SK-N-SH treated with all-trans-retinoic acid at 6 μM for 48 hours (cell line): ENCODE data around the gene DOCK11.

Experiments used
- ATAC-seq: fragments of 200-7000 bp; cut with Tn5 transposase; 3 replicates; pipeline ENCODE4 v1.9.1; 2020; ENCODE audit warnings: mild to moderate bottlenecking, moderate library complexity
- ARNTL ChIP-seq: fragments of 450-650 bp; formaldehyde crosslinking; IDR thresholded peaks from 2 replicates; pipeline ENCODE4 v1.5.0; 2020; ENCODE audit warnings: low read depth, mild to moderate bottlenecking, moderate library complexity, borderline replicate concordance
- BACH2 ChIP-seq: fragments of 250-450 bp; sonication (Bioruptor Pico); IDR thresholded peaks from 2 replicates; pipeline ENCODE4 v1.9.0; 2021; ENCODE audit warnings: mild to moderate bottlenecking, borderline replicate concordance
- CREB5 ChIP-seq: fragments of 250-450 bp; sonication (Bioruptor Pico); IDR thresholded peaks from 2 replicates; pipeline ENCODE4 v1.5.1; 2020; ENCODE audit warnings: low read depth, mild to moderate bottlenecking, moderate library complexity
- CSDC2 ChIP-seq: fragments of 250-450 bp; sonication (Bioruptor Pico); IDR thresholded peaks from 2 replicates; pipeline ENCODE4 v1.5.0; 2020; ENCODE audit warnings: mild to moderate bottlenecking, moderate library complexity
- CSRNP3 ChIP-seq: fragments of 250-450 bp; sonication (Bioruptor Pico); IDR thresholded peaks from 2 replicates; pipeline ENCODE4 v1.5.1; 2021; ENCODE audit warnings: mild to moderate bottlenecking, moderate library complexity
- ESRRG ChIP-seq: fragments of 250-450 bp; sonication (Bioruptor Pico); IDR thresholded peaks from 2 replicates; pipeline ENCODE4 v1.6.1; 2021; ENCODE audit warnings: mild to moderate bottlenecking
- GLIS3 ChIP-seq: fragments of 250-450 bp; sonication (Bioruptor Pico); IDR thresholded peaks from 2 replicates; pipeline ENCODE4 v1.5.0; 2020; ENCODE audit warnings: mild to moderate bottlenecking, moderate library complexity
- OSR1 ChIP-seq: fragments of 250-450 bp; sonication (Bioruptor Pico); IDR thresholded peaks from 2 replicates; pipeline ENCODE4 v1.8.0; 2022; ENCODE audit warnings: moderate library complexity, mild to moderate bottlenecking, inconsistent platforms
- PATZ1 ChIP-seq: fragments of 250-450 bp; sonication (Bioruptor Pico); IDR thresholded peaks from 2 replicates; pipeline ENCODE4 v1.8.0; 2020; ENCODE audit warnings: mild to moderate bottlenecking, moderate library complexity, borderline replicate concordance
- POU6F1 ChIP-seq: fragments of 250-450 bp; sonication (Bioruptor Pico); IDR thresholded peaks from 2 replicates; pipeline ENCODE4 v1.8.0; 2021; ENCODE audit warnings: low read depth, mild to moderate bottlenecking, moderate library complexity, borderline replicate concordance
- PPARA ChIP-seq: fragments of 250-450 bp; sonication (Bioruptor Pico); IDR thresholded peaks from 2 replicates; pipeline ENCODE4 v1.5.0; 2020; ENCODE audit warnings: mild to moderate bottlenecking, borderline replicate concordance
- RARB ChIP-seq: fragments of 250-450 bp; sonication (Bioruptor Pico); IDR thresholded peaks from 2 replicates; pipeline ENCODE4 v1.8.0; 2021; ENCODE audit warnings: mild to moderate bottlenecking, moderate library complexity
- SNAI2 ChIP-seq: fragments of 250-450 bp; sonication (Bioruptor Pico); IDR thresholded peaks from 2 replicates; pipeline ENCODE4 v1.5.0; 2020; ENCODE audit warnings: mild to moderate bottlenecking, moderate library complexity
- TCF4 ChIP-seq: fragments of 250-450 bp; sonication (Bioruptor Pico); IDR thresholded peaks from 2 replicates; pipeline ENCODE4 v1.8.0; 2021; ENCODE audit warnings: mild to moderate bottlenecking, moderate library complexity, borderline replicate concordance
- TOX ChIP-seq: fragments of 250-450 bp; sonication (Bioruptor Pico); IDR thresholded peaks from 2 replicates; pipeline ENCODE4 v1.8.0; 2021; ENCODE audit warnings: mild to moderate bottlenecking, moderate library complexity, borderline replicate concordance
- ZC3H10 ChIP-seq: fragments of 250-450 bp; sonication (Bioruptor Pico); IDR thresholded peaks from 2 replicates; pipeline ENCODE4 v1.5.1; 2021; ENCODE audit warnings: mild to moderate bottlenecking, moderate library complexity
- ZFP3 ChIP-seq: fragments of 250-450 bp; sonication (Bioruptor Pico); IDR thresholded peaks from 2 replicates; pipeline ENCODE4 v1.5.0; 2020; ENCODE audit warnings: mild to moderate bottlenecking, moderate library complexity
- ZFP30 ChIP-seq: fragments of 450-650 bp; formaldehyde crosslinking; IDR thresholded peaks from 2 replicates; pipeline ENCODE4 v1.5.0; 2022; ENCODE audit warnings: mild to moderate bottlenecking, moderate library complexity
- ZNF565 ChIP-seq: fragments of 450-650 bp; formaldehyde crosslinking; conservative IDR thresholded peaks from 2 replicates; pipeline ENCODE4 v1.5.0; 2020; ENCODE audit warnings: low read depth, mild to moderate bottlenecking, moderate library complexity
- ZNF70 ChIP-seq: fragments of 450-650 bp; formaldehyde crosslinking; IDR thresholded peaks from 2 replicates; pipeline ENCODE4 v1.5.0; 2020; ENCODE audit warnings: mild to moderate bottlenecking, moderate library complexity
- ZNF8 ChIP-seq: fragments of 450-650 bp; formaldehyde crosslinking; IDR thresholded peaks from 2 replicates; pipeline ENCODE4 v1.5.0; 2020; ENCODE audit warnings: mild to moderate bottlenecking, moderate library complexity

The DOCK11 gene

GRCh38 chrX:118615141-118615540 lies 119.5 kb downstream of the DOCK11 start (continued):
- TF ChIP-seq CREB5 (CRISPR knock-in tag) = no peak

- ATAC-seq = no peak
- TF ChIP-seq ZFP30 (no peak), SNAI2 (CRISPR knock-in tag) (no peak), ZNF565 (CRISPR knock-in tag) (no peak), RARB (CRISPR knock-in tag) (no peak), TCF4 (CRISPR knock-in tag) (no peak)
Measured at GRCh38 chrX:118621081-118621759, 125.6 kb downstream of the DOCK11 start.

- no peak for TF ChIP-seq GLIS3
- TF ChIP-seq ZFP30 = no peak
- no peak for TF ChIP-seq ZNF70 (CRISPR knock-in tag)
- TF ChIP-seq SNAI2 (CRISPR knock-in tag) = no peak
- TF ChIP-seq ZC3H10 (CRISPR knock-in tag) = no peak
- no peak for TF ChIP-seq TCF4 (CRISPR knock-in tag)
- no peak for TF ChIP-seq ZFP3 (CRISPR knock-in tag)
- TF ChIP-seq PPARA (CRISPR knock-in tag) = no peak
- TF ChIP-seq OSR1 (CRISPR knock-in tag) = no peak
- no peak for TF ChIP-seq CREB5 (CRISPR knock-in tag)
- no peak for TF ChIP-seq CSDC2 (CRISPR knock-in tag)
- TF ChIP-seq TOX (CRISPR knock-in tag) = no peak
- no peak for TF ChIP-seq ESRRG (CRISPR knock-in tag)
- TF ChIP-seq POU6F1 (CRISPR knock-in tag) = no peak
- TF ChIP-seq ZNF565 (CRISPR knock-in tag) = no peak
- no peak for TF ChIP-seq ZNF8 (CRISPR knock-in tag)
- no peak for TF ChIP-seq PATZ1
- no peak for TF ChIP-seq ARNTL (CRISPR knock-in tag)
- no peak for ATAC-seq
Measured at GRCh38 chrX:118623062-118623461, 127.4 kb downstream of the DOCK11 start.

- no peak for ATAC-seq
- TF ChIP-seq PATZ1 (no peak), ESRRG (CRISPR knock-in tag) (no peak), ARNTL (CRISPR knock-in tag) (no peak), SNAI2 (CRISPR knock-in tag) (no peak), CREB5 (CRISPR knock-in tag) (no peak), GLIS3 (no peak), CSDC2 (CRISPR knock-in tag) (no peak), ZNF565 (CRISPR knock-in tag) (no peak), ZNF70 (CRISPR knock-in tag) (no peak), CSRNP3 (CRISPR knock-in tag) (no peak), TOX (CRISPR knock-in tag) (no peak), BACH2 (CRISPR knock-in tag) (no peak), ZFP30 (no peak)
Measured at GRCh38 chrX:118626346-118626745, 130.7 kb downstream of the DOCK11 start.
